ENCODE data around the gene ATG4A.

Gene ATG4A

GRCh38 chrX:108186811-108187210 is 95.2 kb downstream of the ATG4A start:
- H3K4me3 ChIP-seq (ENCODE audit: insufficient read depth, low read depth, low read length, poor library complexity, severe bottlenecking), result no peak overlapping the region
- H3K4me1 ChIP-seq (ENCODE audit: control insufficient read depth, insufficient read depth, low read length, poor library complexity, severe bottlenecking), result no peaks in the 10 kb centered on the region
- H3K27ac ChIP-seq (ENCODE audit: insufficient read depth, low read length, poor library complexity, severe bottlenecking), result no peak overlapping the region
- no peak for DNase-seq
- H3K27me3 ChIP-seq (replicated peaks; ENCODE audit: control insufficient read depth, insufficient read depth, low read length, poor library complexity, severe bottlenecking), result no peaks in the 10 kb centered on the region
- no peaks in the 10 kb centered on the region for H3K36me3 ChIP-seq (ENCODE audit: control insufficient read depth, insufficient read depth, low read length)
- H3K9me3 ChIP-seq (ENCODE audit: control insufficient read depth, low read length), result no peaks in the 10 kb centered on the region

DNA sequence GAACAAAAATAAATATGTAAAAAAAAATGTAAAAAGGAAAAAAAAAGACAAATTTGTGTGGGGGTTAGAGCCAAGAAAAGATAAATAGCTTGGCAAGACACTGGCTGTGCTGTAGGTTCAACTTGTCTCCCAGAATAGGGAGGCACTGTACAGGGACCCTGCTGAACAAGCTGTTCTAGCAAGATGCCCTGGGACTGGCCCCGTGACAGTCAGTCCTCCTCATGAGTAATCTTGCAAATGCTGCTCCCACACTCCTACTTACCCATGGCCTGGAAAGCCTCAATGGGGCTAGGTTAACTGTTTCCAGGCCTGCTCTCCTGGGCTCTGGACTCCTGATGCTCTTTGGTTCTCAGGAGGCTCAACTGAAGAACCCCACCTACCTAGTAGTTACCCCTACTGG is 106.8 kb downstream of the ATG4A start:
- H3K36me3 ChIP-seq (ENCODE audit: control insufficient read depth, insufficient read depth, low read length), result no peaks in the 10 kb centered on the region
- no peak overlapping the region for H3K4me3 ChIP-seq (ENCODE audit: insufficient read depth, low read depth, low read length, poor library complexity, severe bottlenecking)
- no peaks in the 10 kb centered on the region for H3K4me1 ChIP-seq (ENCODE audit: control insufficient read depth, insufficient read depth, low read length, poor library complexity, severe bottlenecking)
- H3K27ac ChIP-seq (ENCODE audit: insufficient read depth, low read length, poor library complexity, severe bottlenecking), result no peak overlapping the region
- no peak for DNase-seq
- no peaks in the 10 kb centered on the region for H3K9me3 ChIP-seq (ENCODE audit: control insufficient read depth, low read length)
- no peaks in the 10 kb centered on the region for H3K27me3 ChIP-seq (replicated peaks; ENCODE audit: control insufficient read depth, insufficient read depth, low read length, poor library complexity, severe bottlenecking)

DNA sequence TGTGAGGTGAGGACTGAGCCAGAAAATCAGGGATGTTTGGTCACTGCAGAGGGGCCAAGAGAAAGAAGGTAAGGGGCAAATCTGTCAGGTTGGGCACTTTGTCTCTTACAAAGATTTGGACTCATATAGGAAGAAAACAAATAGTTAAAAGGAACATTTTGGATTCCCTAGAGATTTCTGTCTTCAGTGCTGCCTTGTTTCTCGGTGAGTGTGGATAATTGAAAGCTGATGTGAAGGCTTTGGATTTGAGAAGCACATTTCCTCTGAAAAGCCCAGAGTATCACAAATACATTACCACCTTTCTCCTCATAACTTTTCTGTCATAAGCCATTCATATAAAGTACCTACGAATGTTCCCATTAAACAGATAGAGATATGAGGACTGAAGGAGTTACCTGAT is 107.5 kb downstream of the ATG4A start:
- no peaks in the 10 kb centered on the region for H3K27me3 ChIP-seq (replicated peaks; ENCODE audit: control insufficient read depth, insufficient read depth, low read length, poor library complexity, severe bottlenecking)
- no peak for DNase-seq

DNA sequence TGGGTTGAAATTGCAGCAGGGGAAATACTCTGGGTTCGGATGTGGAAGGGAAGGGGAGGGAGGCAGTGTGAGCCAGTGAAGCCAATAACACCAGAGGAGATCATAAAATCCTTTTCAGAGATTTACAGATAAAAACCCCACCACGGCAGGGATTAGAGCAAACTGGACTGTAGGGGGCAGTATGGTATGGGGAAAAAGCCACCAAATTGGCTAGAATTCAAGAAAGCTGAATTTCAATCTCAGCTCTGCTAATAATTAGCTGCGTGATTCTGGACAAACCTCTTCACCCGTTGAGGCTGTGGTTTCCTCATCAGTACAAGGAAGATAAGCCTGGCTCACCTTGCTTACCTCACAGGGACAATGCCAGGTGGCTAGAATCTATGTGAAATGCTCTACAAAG is 108.1 kb downstream of the ATG4A start:
- no peak for DNase-seq
- H3K36me3 ChIP-seq (ENCODE audit: control insufficient read depth, insufficient read depth, low read length), result no peaks in the 10 kb centered on the region
- H3K4me1 ChIP-seq (ENCODE audit: control insufficient read depth, insufficient read depth, low read length, poor library complexity, severe bottlenecking), result no peaks in the 10 kb centered on the region
- no peaks in the 10 kb centered on the region for H3K9me3 ChIP-seq (ENCODE audit: control insufficient read depth, low read length)
- no peak overlapping the region for H3K27ac ChIP-seq (ENCODE audit: insufficient read depth, low read length, poor library complexity, severe bottlenecking)
- no peak overlapping the region for H3K4me3 ChIP-seq (ENCODE audit: insufficient read depth, low read depth, low read length, poor library complexity, severe bottlenecking)
- no peaks in the 10 kb centered on the region for H3K27me3 ChIP-seq (replicated peaks; ENCODE audit: control insufficient read depth, insufficient read depth, low read length, poor library complexity, severe bottlenecking)

More for the DNA sequence above, 107.5 kb downstream of the ATG4A start:
- Histone ChIP-seq H3K4me3 (ENCODE audit: insufficient read depth, low read depth, low read length, poor library complexity, severe bottlenecking) (no peak overlapping the region), H3K4me1 (ENCODE audit: control insufficient read depth, insufficient read depth, low read length, poor library complexity, severe bottlenecking) (no peaks in the 10 kb centered on the region), H3K9me3 (ENCODE audit: control insufficient read depth, low read length) (no peaks in the 10 kb centered on the region), H3K36me3 (ENCODE audit: control insufficient read depth, insufficient read depth, low read length) (no peaks in the 10 kb centered on the region), H3K27ac (ENCODE audit: insufficient read depth, low read length, poor library complexity, severe bottlenecking) (no peak overlapping the region)

DNA sequence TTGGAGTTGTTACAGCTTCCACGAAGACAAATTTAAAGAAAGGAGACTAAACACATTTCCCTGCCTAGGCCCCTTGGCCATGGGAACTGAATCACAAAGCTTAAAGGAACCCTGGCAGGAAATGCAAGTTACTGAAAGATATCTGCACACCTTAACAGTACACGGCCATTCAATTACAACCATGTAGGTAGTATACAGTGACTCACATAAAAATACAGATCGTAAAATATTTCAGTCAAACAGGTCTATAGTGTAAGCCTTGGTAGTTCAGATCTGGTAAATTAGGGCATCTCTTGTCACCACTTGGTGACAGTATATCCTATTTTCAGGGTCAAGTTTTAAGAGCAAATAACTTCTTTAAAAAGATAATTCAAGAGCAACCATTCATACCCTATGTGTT is 112.0 kb downstream of the ATG4A start:
- H3K9me3 ChIP-seq (ENCODE audit: control insufficient read depth, low read length), result no peaks in the 10 kb centered on the region
- no peaks in the 10 kb centered on the region for H3K4me1 ChIP-seq (ENCODE audit: control insufficient read depth, insufficient read depth, low read length, poor library complexity, severe bottlenecking)
- H3K27ac ChIP-seq (ENCODE audit: insufficient read depth, low read length, poor library complexity, severe bottlenecking), result no peak overlapping the region

More for the DNA sequence above, 112.0 kb downstream of the ATG4A start:
- no peaks in the 10 kb centered on the region for H3K27me3 ChIP-seq (replicated peaks; ENCODE audit: control insufficient read depth, insufficient read depth, low read length, poor library complexity, severe bottlenecking)
- no peak overlapping the region for H3K4me3 ChIP-seq (ENCODE audit: insufficient read depth, low read depth, low read length, poor library complexity, severe bottlenecking)
- DNase-seq, result no peak
- H3K36me3 ChIP-seq (ENCODE audit: control insufficient read depth, insufficient read depth, low read length), result no peaks in the 10 kb centered on the region
